HepG2 (cell line): Measurements from ENCODE around the gene ALG8. TPM values are rescaled to one million over a fixed set of nuclear protein-coding genes. Genes with fewer than 3 reads are reported as not detected.
A peak's percentile ranks its signal among the peaks of the same experiment; 100 is the strongest.

Experiments used
- HDAC2 ChIP-seq: sonication (generic); formaldehyde crosslinking; IDR thresholded peaks from 2 replicates; pipeline ENCODE4 v1.4.0; 2020; ENCODE audit warnings: missing genetic modification reagents
- LCORL ChIP-seq, 2 experiments: fragments of 450-650 bp in 1 of 2; sonication (generic) in 1 of 2; formaldehyde crosslinking in 1 of 2; IDR thresholded peaks; 2 replicates each; pipeline versions ENCODE4 v1.5.0 to v1.6.1; 2017 to 2020; ENCODE audit warnings: antibody characterized with exemption in 1 of 2, missing genetic modification reagents in 1 of 2
- MEIS1 ChIP-seq: sonication (generic); formaldehyde crosslinking; IDR thresholded peaks from 2 replicates; pipeline ENCODE4 v1.9.0; 2021; ENCODE audit warnings: mild to moderate bottlenecking, missing genetic modification reagents, moderate library complexity, borderline replicate concordance
- NFKB2 ChIP-seq: sonication (generic); formaldehyde crosslinking; IDR thresholded peaks from 2 replicates; pipeline ENCODE4 v1.4.0; 2020; ENCODE audit warnings: missing genetic modification reagents, borderline replicate concordance
- POLR2G ChIP-seq: fragments of 200-400 bp; formaldehyde crosslinking; IDR thresholded peaks from 2 replicates; pipeline ENCODE4 v1.6.1; 2018; ENCODE audit warnings: mild to moderate bottlenecking, low read depth, low read length, moderate library complexity
- TBL1XR1 ChIP-seq: fragments of 150-350 bp; IDR thresholded peaks from 2 replicates; pipeline ENCODE4 v1.6.1; 2014; ENCODE audit warnings: borderline replicate concordance, low read length; ENCODE audit not compliant: partially characterized antibody
- ZBTB3 ChIP-seq: sonication (generic); formaldehyde crosslinking; IDR thresholded peaks from 2 replicates; pipeline ENCODE4 v1.4.0; 2020; ENCODE audit warnings: low read depth, mild to moderate bottlenecking, moderate library complexity, missing genetic modification reagents, borderline replicate concordance
- ZNF501 ChIP-seq: sonication (generic); formaldehyde crosslinking; IDR thresholded peaks from 2 replicates; pipeline ENCODE4 v1.5.1; 2020; ENCODE audit warnings: mild to moderate bottlenecking, moderate library complexity, missing genetic modification reagents
- ZNF550 ChIP-seq: sonication (generic); formaldehyde crosslinking; IDR thresholded peaks from 2 replicates; pipeline ENCODE4 v1.4.0; 2020; ENCODE audit warnings: mild to moderate bottlenecking, missing genetic modification reagents, borderline replicate concordance
- ZNF558 ChIP-seq: sonication (generic); formaldehyde crosslinking; IDR thresholded peaks from 2 replicates; pipeline ENCODE4 v1.9.0; 2022; ENCODE audit warnings: mild to moderate bottlenecking, missing genetic modification reagents, borderline replicate concordance
- ZNF562 ChIP-seq: sonication (generic); formaldehyde crosslinking; IDR thresholded peaks from 2 replicates; pipeline ENCODE4 v1.8.0; 2022; ENCODE audit warnings: missing genetic modification reagents, borderline replicate concordance
- polyA plus RNA-seq, 8 experiments: library from polyadenylated mRNA; depleted of rRNA in 3 of 8; stranded (reverse) in 7 of 8; unstranded in 1 of 8; fragments of >200 nt; fragmentation: Illumina TruSeq in 4 of 8; extraction: Trizol in 4 of 8; gene quantifications; 2 replicates each; pipeline versions ENCODE4 v1.2.1 to v1.2.3, GENCODE V29; 2011 to 2016; ENCODE audit warnings: low read depth in 4 of 8, missing spikeins in 1 of 8, mixed read lengths in 1 of 8; ENCODE audit not compliant: insufficient read depth in 1 of 8
- total RNA-seq, 5 experiments: library from RNA; depleted of rRNA; stranded (reverse); fragments of >200 nt; fragmentation: Illumina TruSeq; extraction: Trizol; gene quantifications; 2 replicates each; pipeline ENCODE4 v1.2.3, GENCODE V29; 2016; ENCODE audit warnings: low read depth in 1 of 5
- TF ChIP-seq, protein P1 (sequence below): sonication (generic); formaldehyde crosslinking; IDR thresholded peaks from 2 replicates; pipeline ENCODE4 v1.4.0; 2020; ENCODE audit warnings: mild to moderate bottlenecking, low read depth, missing genetic modification reagents
- TF ChIP-seq, protein P2 (sequence below): sonication (generic); formaldehyde crosslinking; IDR thresholded peaks from 2 replicates; pipeline ENCODE4 v1.5.1; 2020; ENCODE audit warnings: mild to moderate bottlenecking, missing genetic modification reagents, moderate library complexity
- TF ChIP-seq, protein P3 (sequence below): sonication (generic); formaldehyde crosslinking; IDR thresholded peaks from 2 replicates; pipeline ENCODE4 v1.5.1; 2020; ENCODE audit warnings: missing genetic modification reagents, mild to moderate bottlenecking, borderline replicate concordance
- TF ChIP-seq, protein P4 (sequence below): sonication (generic); formaldehyde crosslinking; conservative IDR thresholded peaks from 2 replicates; pipeline ENCODE4 v1.8.0; 2022; ENCODE audit warnings: mild to moderate bottlenecking, moderate library complexity, missing genetic modification reagents

ALG8 gene
- total and polyA plus RNA-seq, 2 of the 13 experiments (the other 11 are each of a cell fraction or from before 2014, with no cell fraction given) = 75.8 to 88.0 TPM

GRCh38 chr11:78139422-78140391 is at the start of gene ALG8 (continued):
- TF ChIP-seq, protein P1, sequence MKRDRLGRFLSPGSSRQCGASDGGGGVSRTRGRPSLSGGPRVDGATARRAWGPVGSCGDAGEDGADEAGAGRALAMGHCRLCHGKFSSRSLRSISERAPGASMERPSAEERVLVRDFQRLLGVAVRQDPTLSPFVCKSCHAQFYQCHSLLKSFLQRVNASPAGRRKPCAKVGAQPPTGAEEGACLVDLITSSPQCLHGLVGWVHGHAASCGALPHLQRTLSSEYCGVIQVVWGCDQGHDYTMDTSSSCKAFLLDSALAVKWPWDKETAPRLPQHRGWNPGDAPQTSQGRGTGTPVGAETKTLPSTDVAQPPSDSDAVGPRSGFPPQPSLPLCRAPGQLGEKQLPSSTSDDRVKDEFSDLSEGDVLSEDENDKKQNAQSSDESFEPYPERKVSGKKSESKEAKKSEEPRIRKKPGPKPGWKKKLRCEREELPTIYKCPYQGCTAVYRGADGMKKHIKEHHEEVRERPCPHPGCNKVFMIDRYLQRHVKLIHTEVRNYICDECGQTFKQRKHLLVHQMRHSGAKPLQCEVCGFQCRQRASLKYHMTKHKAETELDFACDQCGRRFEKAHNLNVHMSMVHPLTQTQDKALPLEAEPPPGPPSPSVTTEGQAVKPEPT (CRISPR knock-in tag) = no peak
- TF ChIP-seq ZNF558 (no peak; the same call in 1 of the 2 replicates), LCORL (IDR thresholded peaks at IDR 0.05) (no peak), LCORL (CRISPR knock-in tag; IDR thresholded peaks at IDR 0.05) (peak; percentile 76), NFKB2 (CRISPR knock-in tag) (peak; percentile 78; the same call in 1 of the 2 replicates), ZNF562 (CRISPR knock-in tag) (peak; percentile 94; the same call in 1 of the 2 replicates), TBL1XR1 (peak; percentile 45), ZBTB3 (CRISPR knock-in tag) (no peak), ZNF550 (CRISPR knock-in tag) (0 out of 2 replicates have a peak, but pooled peaks have one; percentile 20), HDAC2 (CRISPR knock-in tag) (no peak; the same call in 1 of the 2 replicates), POLR2G (peak; percentile 89), MEIS1 (0 out of 2 replicates have a peak, but pooled peaks have one; percentile 60), ZNF501 (CRISPR knock-in tag) (peak; percentile 71)
- TF ChIP-seq, protein P2, sequence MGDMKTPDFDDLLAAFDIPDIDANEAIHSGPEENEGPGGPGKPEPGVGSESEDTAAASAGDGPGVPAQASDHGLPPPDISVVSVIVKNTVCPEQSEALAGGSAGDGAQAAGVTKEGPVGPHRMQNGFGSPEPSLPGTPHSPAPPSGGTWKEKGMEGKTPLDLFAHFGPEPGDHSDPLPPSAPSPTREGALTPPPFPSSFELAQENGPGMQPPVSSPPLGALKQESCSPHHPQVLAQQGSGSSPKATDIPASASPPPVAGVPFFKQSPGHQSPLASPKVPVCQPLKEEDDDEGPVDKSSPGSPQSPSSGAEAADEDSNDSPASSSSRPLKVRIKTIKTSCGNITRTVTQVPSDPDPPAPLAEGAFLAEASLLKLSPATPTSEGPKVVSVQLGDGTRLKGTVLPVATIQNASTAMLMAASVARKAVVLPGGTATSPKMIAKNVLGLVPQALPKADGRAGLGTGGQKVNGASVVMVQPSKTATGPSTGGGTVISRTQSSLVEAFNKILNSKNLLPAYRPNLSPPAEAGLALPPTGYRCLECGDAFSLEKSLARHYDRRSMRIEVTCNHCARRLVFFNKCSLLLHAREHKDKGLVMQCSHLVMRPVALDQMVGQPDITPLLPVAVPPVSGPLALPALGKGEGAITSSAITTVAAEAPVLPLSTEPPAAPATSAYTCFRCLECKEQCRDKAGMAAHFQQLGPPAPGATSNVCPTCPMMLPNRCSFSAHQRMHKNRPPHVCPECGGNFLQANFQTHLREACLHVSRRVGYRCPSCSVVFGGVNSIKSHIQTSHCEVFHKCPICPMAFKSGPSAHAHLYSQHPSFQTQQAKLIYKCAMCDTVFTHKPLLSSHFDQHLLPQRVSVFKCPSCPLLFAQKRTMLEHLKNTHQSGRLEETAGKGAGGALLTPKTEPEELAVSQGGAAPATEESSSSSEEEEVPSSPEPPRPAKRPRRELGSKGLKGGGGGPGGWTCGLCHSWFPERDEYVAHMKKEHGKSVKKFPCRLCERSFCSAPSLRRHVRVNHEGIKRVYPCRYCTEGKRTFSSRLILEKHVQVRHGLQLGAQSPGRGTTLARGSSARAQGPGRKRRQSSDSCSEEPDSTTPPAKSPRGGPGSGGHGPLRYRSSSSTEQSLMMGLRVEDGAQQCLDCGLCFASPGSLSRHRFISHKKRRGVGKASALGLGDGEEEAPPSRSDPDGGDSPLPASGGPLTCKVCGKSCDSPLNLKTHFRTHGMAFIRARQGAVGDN (CRISPR knock-in tag) = peak; percentile 99
- TF ChIP-seq, protein P3, sequence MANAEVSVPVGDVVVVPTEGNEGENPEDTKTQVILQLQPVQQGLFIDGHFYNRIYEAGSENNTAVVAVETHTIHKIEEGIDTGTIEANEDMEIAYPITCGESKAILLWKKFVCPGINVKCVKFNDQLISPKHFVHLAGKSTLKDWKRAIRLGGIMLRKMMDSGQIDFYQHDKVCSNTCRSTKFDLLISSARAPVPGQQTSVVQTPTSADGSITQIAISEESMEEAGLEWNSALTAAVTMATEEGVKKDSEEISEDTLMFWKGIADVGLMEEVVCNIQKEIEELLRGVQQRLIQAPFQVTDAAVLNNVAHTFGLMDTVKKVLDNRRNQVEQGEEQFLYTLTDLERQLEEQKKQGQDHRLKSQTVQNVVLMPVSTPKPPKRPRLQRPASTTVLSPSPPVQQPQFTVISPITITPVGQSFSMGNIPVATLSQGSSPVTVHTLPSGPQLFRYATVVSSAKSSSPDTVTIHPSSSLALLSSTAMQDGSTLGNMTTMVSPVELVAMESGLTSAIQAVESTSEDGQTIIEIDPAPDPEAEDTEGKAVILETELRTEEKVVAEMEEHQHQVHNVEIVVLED (CRISPR knock-in tag) = peak; percentile 90
- TF ChIP-seq, protein P4, sequence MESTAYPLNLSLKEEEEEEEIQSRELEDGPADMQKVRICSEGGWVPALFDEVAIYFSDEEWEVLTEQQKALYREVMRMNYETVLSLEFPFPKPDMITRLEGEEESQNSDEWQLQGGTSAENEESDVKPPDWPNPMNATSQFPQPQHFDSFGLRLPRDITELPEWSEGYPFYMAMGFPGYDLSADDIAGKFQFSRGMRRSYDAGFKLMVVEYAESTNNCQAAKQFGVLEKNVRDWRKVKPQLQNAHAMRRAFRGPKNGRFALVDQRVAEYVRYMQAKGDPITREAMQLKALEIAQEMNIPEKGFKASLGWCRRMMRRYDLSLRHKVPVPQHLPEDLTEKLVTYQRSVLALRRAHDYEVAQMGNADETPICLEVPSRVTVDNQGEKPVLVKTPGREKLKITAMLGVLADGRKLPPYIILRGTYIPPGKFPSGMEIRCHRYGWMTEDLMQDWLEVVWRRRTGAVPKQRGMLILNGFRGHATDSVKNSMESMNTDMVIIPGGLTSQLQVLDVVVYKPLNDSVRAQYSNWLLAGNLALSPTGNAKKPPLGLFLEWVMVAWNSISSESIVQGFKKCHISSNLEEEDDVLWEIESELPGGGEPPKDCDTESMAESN (CRISPR knock-in tag) = peak; percentile 96
